GM12874 (cell line): Measurements from ENCODE around the gene SH3PXD2B.

Experiments
- CTCF ChIP-seq: IDR thresholded peaks from 2 replicates; pipeline ENCODE4 v1.5.1; 2011; ENCODE audit warnings: low read depth, mild to moderate bottlenecking, control low read depth, low read length, moderate library complexity; ENCODE audit not compliant: insufficient read depth

The SH3PXD2B gene

GRCh38 chr5:172377856-172378255 lies 76.5 kb downstream of the SH3PXD2B start:
- TF ChIP-seq CTCF, result no peak

GRCh38 chr5:172377438-172377837 lies 76.9 kb downstream of the SH3PXD2B start:
- TF ChIP-seq CTCF, result no peak

- TF ChIP-seq CTCF, result no peak
These were observed 79.5 kb downstream of the SH3PXD2B start for GRCh38 chr5:172374783-172375182.

- TF ChIP-seq CTCF, result no peak
These were observed 80.6 kb downstream of the SH3PXD2B start for GRCh38 chr5:172373680-172374079.

- TF ChIP-seq CTCF, result no peak
These were observed 82.6 kb downstream of the SH3PXD2B start for GRCh38 chr5:172371684-172372083.

GRCh38 chr5:172370648-172371545 lies 83.4 kb downstream of the SH3PXD2B start:
- peak; percentile 53; the same call in 1 of the 2 replicates for TF ChIP-seq CTCF

- no peak for TF ChIP-seq CTCF
These were observed 84.1 kb downstream of the SH3PXD2B start for GRCh38 chr5:172370237-172370640.
